ENCODE results near the gene KRT32.

KRT32 gene

DNA sequence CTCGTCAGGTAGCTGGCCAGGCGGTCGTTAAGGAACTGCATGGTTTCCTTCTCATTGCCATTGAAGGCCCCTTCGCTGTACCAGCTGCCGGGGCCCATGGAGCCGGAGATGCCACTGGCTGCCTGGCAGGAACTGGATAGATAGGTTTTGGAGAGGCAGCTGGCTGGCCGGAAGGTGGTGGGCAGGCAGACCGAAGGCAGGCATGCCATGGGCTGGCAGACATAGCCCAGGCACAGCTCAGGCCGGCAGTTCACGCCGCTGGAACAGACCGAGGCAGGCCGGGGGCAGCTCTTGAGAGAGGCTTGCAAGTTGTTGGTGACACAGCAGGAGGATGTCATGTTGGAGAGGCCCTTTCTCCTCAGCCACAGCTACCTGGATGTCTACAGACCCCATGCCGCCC, at the start of gene KRT32:
Gene KRT32 (minus strand): TSS at position 399 of the 400 bp plus-strand sequence. CDS start 61 bp downstream, at position 338.
- no peak for DNase-seq (ENCODE audit: low read depth)

DNA sequence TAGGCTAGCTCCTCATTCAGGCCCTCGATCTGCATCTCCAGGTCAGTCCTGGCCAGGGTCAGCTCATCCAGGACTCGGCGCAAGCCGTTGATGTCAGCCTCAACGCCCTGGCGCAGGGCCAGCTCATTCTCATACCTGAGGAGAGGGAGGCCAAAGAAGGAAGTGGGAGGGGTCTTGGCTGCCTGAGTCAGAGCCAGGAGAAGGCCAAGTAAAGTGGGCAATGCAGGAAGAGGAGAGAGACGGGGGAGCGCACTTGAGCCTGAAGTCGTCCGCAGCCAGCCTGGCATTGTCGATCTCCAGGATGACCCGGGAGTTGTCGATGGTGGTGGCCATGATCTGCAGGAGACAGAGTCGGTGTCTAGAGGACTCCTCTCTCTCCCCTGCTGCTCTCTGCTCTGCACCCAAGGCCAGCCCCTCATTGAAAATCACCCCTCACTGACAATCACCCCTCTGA, 49.7 kb upstream of the KRT32 start:
- no peak for DNase-seq (ENCODE audit: low read depth)

DNA sequence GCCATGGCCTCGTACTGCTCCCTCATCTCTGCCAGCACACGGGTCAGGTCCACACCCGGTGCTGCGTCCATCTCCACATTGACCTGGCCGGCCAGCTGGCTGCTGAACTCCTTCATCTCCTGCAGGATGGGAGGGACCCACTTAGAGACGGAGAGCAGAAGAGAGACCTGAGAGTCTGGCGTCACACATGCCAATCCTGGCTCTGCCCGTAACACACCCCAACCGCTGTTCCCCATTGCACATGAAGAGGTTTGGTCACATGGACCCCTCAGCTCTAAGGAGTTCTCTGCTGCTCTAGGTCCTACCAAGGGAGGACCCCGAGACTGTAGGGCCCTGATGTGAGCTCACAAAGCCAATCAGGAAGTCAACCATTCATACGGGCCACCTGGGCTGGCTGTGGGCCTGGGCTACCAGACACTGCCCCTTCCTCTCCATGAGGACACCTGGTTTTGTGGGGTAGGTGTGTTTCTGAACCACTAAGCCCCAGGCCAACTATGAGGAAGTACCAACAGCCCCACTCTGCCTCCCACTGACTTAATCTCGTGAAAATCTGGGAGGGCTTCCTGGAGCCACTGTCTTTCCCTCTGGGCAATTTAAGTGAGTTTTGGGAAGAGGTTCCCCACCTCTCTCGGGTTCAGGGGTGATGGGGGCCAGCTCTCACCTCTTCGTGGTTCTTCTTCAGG, 49.1 kb upstream of the KRT32 start:
- no peak for DNase-seq (ENCODE audit: low read depth)

DNA sequence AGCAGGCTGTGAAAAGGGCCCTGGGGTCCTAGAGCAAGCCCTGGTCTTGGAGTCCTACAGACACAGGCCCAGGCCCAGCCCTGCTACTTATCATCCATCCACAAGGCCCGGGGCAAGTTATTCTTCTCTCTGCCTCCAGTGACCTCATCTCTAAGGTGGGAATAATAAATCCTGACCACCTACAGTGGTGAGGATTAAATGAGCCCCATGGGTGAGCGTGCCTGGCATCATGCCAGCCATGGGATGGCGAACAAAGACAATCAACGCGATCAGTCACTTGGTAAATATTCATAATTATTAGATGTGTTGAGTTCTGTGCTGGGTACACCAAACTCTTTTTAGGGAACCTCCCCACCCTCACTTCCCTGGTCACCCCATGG, 46.0 kb upstream of the KRT32 start:
- no peak for DNase-seq (ENCODE audit: low read depth)

DNA sequence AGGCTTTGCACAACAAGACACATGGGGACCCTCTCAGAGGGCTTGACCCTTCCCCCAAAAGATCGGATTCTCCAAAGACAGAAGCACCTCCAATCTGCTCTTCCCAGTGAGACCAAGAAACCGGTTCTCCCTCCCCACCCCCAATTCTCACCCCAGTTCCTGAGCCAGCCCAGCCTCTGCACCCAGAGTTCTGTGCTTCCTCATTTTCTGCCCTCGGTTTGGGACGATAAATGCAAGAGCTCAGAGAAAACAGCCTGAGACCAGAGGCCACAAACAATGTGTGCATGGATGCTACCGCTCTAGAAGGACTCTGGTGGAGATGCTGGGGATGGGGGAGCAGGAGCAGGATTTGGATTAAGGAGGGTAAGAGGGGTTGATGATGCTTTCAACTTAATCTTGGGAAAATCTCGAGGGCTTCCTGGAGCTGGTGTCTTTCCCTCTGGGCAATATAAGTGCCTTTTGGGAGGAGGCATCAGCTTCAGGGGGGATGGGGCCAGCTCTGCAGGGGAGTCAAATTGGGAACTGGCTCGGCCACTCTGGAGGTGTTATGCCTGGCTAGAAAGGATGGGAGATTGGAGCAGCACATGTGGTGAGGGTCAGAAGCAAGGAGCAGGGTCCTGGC, 45.5 kb upstream of the KRT32 start:
- no peak for DNase-seq (ENCODE audit: low read depth)

DNA sequence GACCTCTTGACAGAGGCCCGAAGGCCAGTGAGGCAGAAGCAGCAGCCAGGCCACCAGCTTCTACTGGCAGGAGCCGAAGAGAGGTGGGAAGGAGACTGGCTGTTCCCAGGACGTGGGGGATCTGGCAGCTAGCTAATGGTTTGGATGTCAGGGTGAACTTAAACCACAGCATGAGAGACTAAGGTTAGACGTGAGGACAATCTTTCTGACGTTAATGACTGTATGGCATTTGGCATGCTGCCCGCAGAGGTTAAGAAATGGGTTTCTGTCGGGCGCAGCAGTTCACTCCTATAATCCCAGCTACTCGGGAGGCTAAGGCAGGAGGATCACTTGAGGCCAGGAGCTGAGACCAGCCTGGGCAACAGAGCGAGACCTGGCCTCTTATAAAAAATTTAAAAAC, 44.5 kb upstream of the KRT32 start:
- DNase-seq (ENCODE audit: low read depth), result no peak

DNA sequence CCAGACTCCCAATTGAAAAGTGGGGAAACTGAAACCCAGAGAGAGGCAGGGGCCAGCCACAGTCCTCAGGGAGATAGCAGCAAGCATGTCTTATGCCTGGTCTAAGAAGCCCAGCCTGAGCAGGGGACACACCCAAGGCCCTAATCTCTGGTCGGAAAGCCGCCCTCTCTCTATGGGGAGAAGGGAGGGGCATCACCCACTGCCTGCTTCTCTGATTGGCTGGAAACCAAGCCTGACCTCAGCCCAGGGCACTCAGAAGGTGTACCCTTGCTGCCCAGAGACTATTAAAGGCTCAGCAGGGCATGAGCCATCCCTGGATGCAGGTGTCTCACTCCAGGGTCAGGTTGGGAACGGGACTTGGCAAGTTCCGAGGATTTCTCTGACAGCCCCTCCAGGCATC, 43.9 kb upstream of the KRT32 start:
- no peak for DNase-seq (ENCODE audit: low read depth)

DNA sequence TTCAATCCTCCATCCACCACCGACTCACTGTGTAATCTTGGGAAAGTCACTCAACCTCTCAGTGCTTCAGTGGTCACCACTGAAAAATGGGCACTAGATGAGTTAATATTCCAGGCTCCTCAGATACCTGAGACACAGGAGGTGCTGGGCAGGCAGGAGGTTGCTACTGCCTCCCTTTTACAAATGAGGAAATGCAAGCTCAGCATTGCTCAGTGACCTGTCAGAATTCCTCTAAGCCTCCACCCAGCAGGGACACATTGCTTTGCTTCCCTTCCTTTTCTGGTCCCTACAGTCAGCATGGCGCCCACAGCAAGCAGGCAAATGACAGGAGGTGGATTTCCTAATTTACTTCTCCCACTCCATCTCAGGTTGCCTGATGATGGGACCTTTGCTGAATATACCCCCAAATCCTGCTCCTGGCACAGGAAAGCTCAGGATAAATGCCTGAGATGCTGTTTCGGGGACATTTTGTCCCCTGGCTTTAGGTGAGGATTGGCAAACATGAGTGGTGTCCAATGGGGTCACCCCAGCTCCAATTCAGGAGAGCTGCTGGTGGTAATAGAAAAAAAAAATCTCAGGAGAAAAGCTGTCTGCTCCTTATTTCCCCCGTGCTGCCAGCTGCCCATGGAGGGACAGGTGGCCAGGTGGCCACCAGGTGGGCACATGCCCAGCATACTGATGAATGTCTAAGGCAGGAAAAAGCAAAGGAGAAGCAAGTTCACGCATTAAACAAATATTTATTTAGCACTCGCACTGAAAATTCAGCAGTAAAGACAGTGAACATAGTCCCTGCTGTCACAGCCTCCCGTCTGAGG, 43.3 kb upstream of the KRT32 start:
- no peak for DNase-seq (ENCODE audit: low read depth)

DNA sequence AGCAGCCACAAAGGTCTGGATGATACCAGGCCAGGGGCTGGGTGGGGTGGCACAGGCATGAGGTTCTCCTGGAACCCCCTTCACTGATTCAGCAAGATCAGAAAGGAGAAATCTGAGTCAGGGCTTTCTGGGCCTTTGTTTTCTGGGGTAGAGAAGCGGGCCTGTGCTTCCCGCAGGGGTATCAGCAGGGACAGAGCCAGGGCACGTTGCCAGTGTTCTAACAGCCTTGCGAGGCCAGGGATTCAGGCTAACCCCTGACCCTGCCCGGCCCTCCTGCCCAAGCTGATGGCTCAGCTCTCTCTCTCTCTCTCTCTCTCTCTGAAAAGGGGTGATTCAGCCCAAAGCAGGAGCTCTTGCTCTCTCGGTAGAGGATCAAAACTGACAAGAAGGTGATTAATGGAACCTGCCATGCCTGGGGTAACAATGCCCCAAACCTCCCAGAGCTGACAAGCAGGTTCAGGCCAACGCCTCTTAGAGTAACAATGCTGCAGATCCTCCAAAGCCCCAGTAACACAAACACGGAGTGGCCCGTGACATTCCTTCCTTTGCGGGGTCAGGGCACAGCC, 40.2 kb upstream of the KRT32 start:
- DNase-seq (ENCODE audit: low read depth), result no peak

DNA sequence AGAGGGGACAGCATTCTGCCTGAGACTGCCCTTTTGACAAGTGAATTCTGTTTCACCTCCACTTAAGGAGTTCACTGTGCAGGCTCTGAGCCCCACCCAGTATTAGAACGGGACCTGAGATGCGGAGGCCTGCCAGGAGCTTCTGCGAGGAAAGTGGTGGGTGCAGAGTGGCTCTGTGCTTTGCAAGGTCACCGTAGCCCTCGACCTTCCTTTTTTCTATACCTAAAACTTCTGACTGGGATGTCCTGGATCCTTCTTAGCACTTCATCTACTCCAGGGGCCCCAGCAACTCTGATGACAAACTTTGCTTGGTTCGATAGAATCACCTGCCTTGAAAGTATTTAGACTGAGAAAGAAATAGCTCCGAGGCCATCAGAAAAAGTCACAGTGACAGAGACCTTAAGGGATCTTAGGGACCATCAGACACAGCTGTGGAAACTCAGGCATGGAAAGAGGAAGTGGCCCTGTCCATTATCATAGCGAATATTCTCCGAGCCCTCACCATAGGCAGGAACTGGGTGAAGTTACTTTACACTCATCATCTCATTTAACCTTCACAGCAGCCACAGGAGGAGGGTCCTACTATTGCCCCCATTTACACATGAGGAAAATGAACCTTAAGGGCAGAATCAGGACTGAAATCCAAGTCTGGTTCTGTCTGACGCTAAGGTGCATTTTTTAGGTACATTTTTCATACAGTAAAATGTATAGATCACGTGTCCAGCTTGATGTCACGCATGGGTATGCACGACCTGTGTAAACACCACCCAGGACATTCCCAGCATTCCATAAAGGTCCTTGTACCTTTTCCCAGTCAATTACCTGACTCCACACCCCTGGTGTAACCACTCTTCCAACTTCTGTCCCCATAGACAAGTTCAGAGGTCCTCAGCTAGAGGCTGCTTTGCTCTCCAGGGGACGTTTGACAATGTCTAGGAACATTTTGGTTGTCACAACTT, 38.9 kb upstream of the KRT32 start:
- no peak for DNase-seq (ENCODE audit: low read depth)

DNA sequence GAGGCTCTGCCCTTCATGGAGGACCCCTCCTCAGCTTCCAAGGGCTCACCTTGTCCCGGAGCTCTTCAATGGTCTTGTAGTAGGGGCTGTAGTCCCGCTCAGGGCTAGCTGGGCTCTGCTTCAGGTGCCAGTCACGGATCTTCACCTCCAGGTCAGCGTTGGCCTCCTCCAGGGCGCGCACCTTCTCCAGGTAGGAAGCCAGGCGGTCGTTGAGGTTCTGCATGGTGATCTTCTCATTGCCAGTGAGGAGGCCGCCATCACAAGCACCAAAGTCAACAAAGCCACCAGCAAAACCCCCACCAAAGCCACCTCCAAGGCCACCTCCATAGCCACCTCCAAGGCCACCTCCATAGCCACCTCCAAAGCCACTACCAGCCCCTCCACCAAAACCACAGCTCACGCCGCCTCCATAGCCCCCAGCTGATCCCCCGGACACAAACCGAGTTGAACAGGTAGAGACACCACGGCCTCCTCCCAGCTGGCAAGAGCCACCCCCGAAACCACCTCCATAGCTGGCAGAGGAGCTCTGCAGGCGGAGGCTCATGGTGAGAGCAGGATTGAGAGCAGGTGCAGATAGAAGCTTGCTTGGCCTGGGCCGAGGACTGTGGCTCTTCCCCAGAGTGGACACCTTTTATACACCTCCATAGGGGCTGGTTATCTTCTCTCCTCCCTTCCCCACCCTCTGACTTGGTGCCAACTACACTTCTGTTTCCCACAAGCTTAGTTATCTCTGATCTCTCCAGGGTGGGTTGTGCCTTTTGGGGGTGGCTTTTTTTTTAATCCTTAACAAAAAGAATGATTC, 38.0 kb upstream of the KRT32 start, which contains the start of gene KRT13:
Gene KRT13 (minus strand): TSS at position 606 of the 802 bp plus-strand sequence. CDS start 62 bp downstream, at position 544.
- no peak for DNase-seq (ENCODE audit: low read depth)

DNA sequence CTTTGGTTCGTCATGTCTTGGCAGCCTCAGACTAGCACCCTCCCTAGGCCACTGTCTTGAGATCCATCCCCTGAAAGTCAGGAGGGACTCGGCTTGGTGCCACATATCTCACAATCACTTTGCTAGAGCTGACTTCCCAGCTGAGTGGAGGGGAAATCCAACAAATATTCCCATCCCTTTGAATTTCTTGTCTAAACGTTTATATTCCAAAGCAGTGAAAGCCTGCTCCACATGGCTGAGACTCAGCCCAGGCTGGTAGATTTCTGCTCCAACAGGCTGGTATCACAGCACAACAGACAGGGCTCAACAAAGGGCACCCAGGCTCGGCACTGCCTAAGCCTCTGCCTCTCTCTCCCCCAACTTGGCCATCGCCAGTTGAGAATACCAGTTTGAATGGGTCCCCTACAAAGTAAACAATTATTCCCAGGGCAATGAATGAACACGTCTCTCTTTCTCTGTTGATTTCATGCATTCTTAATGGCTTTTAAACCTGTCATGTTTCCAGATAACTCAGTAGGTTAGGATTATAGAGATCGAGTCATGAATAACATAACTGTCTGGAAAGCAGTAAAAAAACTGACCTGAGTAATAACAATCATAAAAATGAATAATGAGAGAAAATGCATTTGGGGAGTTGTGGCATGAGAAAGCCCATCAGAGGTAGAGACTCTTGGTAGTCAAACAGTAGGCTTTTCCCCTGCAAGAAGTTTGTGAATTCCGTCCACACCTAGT, 37.2 kb upstream of the KRT32 start:
- DNase-seq (ENCODE audit: low read depth), result no peak

DNA sequence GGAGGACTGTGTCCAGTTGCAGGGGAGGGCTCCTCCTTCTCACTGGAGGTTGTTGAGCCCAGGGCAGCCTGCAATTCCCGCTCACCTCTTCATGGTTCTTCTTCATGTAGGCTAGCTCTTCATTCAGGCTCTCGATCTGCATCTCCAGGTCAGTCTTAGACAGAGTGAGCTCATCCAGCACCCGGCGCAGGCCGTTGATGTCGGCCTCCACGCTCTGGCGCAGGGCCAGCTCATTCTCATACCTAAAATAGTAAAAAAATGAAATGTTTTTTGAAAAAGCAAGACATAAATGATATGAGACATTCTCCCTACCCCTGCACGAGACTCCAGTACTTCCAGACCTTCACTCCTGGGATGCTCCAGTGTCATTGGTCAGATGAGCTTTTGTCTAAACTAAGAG, 36.0 kb upstream of the KRT32 start:
- DNase-seq (ENCODE audit: low read depth), result no peak

DNA sequence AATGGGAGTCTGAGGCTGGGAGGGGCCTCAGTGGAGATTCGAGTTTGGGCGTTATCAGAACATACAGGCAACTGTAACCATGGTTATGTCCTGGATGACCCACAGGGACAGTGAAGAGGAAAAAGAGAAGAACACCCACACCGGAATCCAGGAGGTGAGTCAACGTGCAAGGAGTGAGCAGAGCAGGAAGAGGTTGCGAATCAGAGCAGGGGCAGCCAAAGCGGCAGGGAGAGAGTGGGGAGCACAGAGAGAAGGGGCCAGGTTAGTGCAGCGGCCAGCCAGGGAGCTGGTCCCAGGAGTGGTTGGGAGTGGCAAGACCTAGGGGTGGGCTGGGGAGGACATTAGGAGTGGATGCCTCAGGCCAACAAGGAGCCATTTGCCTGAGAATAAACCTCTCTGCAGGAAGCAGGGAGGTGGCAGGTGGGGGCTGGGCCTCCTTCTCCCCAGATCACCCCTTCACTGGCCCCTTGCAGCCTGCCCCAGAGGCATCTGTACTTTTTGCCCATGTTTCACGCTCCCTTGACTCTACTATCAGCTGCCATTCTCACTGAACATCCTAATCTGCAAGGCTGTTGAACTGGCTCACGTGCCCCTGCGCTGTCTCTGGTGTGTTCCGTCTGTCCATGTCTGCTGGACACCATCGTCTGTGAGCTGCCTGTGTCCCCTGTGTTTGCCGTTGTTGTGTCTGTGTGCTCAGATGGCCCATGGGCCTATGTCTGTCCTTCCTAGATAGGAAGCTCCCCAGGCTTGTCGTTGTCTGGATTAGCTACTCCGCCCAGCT, 33.1 kb upstream of the KRT32 start:
- DNase-seq (ENCODE audit: low read depth), result peak; percentile 27

DNA sequence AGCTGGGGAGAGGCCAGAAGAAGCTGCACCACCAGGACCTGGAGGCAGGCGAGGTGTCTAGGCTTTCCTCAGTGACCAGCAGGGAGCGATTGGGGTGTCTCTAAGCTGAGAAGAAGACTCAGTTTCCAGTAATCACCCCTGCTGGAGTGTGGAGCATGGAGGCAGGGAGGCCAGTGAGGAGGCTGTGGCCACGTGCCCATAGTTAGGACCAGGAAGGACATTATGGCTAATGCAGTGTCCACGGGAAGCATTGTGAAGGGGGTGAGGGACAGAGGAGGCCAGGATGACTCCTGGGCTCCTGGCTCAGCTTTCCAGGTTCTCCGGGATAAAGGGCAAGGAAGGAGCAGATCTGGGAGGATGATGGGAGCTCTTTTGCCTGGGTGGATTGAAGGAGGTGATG, 32.5 kb upstream of the KRT32 start:
- no peak for DNase-seq (ENCODE audit: low read depth)

DNA sequence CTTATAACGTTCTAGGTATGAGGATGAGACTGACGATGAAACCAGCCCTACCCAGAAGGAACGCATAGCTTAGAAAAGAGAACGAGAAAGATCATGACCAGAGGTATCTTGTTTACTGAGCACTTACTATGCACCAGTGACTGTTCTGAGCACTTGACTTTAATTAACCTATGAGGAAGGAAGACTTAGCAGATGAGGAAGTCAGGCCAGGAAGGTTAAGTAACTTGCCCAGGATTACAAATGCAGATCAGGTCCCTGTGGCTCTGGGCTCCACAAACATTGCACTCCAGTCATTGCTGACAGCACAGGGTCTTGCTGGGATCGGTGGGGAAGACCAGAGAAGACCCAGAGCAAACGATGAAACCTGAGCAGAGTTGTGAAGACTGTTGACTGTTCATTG, 31.1 kb upstream of the KRT32 start:
- DNase-seq (ENCODE audit: low read depth), result no peak

DNA sequence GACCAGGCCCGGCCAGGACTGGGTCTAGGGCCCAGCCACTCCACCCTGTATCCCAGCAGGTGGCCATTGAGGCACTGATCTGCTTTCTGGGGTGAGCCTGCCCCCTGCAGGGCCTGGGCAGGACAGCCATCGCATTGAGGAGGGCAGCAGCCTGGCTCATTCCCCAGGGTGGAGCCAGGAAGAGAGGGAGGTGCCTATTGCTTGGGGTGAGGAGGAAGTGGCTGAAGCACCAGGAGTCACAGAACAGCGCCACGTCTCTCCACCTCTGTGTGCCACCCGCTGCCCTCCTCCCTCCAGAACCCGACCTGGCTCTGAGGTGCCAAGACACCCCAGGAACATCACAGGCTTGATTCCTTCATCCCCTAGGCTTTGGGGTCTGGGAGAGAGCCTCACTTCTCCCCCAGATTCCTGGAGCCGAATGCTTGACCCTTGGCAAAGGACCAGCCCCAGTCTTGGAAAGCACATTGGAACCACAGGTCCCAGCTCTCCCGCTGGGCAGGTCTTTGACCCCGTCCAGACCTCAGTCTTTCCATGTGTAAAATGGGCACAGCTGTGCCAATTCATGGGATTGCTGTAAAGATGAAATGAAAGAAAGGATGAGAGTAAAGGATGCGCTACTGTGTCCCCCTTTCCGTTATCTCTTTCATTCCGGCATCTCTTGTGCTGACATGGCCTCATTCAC, 29.8 kb upstream of the KRT32 start:
- peak; percentile 52 for DNase-seq (ENCODE audit: low read depth)

DNA sequence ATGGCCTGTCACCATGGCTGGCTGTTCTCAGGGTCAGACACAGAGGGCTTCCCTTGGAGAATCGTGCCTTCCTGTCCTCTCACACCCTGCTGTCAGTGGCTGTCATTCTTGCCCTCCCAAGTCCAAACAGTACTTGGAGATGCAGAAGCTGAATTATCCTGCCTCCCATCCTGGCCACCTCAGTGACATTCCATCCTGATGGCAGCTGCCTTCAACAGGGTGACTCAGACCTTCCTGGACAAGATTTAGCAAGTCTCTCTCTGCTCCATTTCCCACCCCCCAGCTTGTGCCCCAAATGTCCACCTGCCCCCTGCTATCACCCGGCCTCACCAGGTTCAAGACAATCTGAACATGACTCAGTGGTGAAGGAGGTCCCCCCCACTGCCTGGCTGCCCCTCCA, 27.3 kb upstream of the KRT32 start:
- DNase-seq (ENCODE audit: low read depth), result no peak

DNA sequence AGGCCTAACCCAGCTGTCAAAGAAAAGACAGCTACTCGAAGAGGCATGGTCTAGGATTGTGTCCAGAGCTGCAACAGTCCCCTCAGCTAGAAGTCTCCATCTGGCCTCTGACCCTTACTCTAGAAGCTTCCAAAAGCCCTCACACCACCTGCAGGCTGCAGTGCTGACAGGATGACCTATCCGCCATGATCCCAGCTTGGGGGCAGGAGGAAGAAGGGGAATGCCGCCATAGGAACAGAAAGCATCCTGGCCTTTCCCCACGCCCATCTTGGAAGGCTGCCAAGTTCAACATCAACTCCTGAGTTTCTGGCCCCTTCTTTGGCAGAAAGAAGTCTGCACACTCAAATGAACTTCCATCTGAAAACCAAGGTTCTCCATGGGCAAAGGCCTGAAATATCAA, 25.6 kb upstream of the KRT32 start:
- no peak for DNase-seq (ENCODE audit: low read depth)
